GM18511 (cell line): ENCODE measurements around the gene MCRIP1.
A peak's percentile ranks its signal among the peaks of the same experiment; 100 is the strongest.

Experiments used
- ATAC-seq: cut with Tn5 transposase; IDR thresholded peaks from one replicate; pipeline ENCODE4 v1.9.1; 2021; ENCODE audit warnings: mild to moderate bottlenecking, moderate library complexity; ENCODE audit not compliant: unreplicated experiment

Gene MCRIP1

GRCh38 chr17:81833160-81833920, at the start of gene MCRIP1:
TSS of gene MCRIP1 (minus strand) at chr17:81833291. CDS start at chr17:81824506, 8,785 bp downstream.
- ATAC-seq = peak; percentile 78

GRCh38 chr17:81879121-81879520, 46.0 kb upstream of the MCRIP1 start:
- no peak for ATAC-seq

- ATAC-seq = no peak
Measured at GRCh38 chr17:81878294-81878693, 45.2 kb upstream of the MCRIP1 start.

GRCh38 chr17:81877569-81877968, 44.5 kb upstream of the MCRIP1 start:
- no peak for ATAC-seq

- peak; percentile 47 for ATAC-seq
Measured at GRCh38 chr17:81871387-81872230, 38.5 kb upstream of the MCRIP1 start.

- peak; percentile 19 for ATAC-seq
Measured at GRCh38 chr17:81870981-81871386, 37.9 kb upstream of the MCRIP1 start, which contains the start of gene ARHGDIA. TSS of gene ARHGDIA (minus strand) at chr17:81871337. CDS start at chr17:81869930, 1,407 bp downstream.

- peak; percentile 7 for ATAC-seq
Measured at GRCh38 chr17:81870131-81870980, 37.3 kb upstream of the MCRIP1 start.

- no peak for ATAC-seq
Measured at GRCh38 chr17:81869221-81870130, 36.4 kb upstream of the MCRIP1 start.

- no peak for ATAC-seq
Measured at GRCh38 chr17:81868674-81869220, 35.7 kb upstream of the MCRIP1 start.

- no peak for ATAC-seq
Measured at GRCh38 chr17:81867991-81868673, 35.0 kb upstream of the MCRIP1 start.

GRCh38 chr17:81867170-81867990, 34.3 kb upstream of the MCRIP1 start:
- ATAC-seq = no peak

- ATAC-seq = no peak
Measured at GRCh38 chr17:81866440-81867169, 33.5 kb upstream of the MCRIP1 start.

- no peak for ATAC-seq
Measured at GRCh38 chr17:81865733-81866439, 32.8 kb upstream of the MCRIP1 start.

GRCh38 chr17:81865358-81865732, 32.3 kb upstream of the MCRIP1 start:
- ATAC-seq = no peak

GRCh38 chr17:81863833-81864768, 31.0 kb upstream of the MCRIP1 start:
- no peak for ATAC-seq
